Activated CD8-positive, alpha-beta memory T cell treated with anti-CD3 and anti-CD28 coated beads, Interleukin-2, amount 50 U/mL, for 24 hours (primary cell): ENCODE measurements around the gene TYW1B.
"Not testable (repeated sequence)": the region's sequence is repeated elsewhere in the genome, so short reads cannot be mapped to it uniquely, and the experiment has no call there.

Experiments
- DNase-seq: peaks from one replicate; pipeline ENCODE4 v3.0.0-alpha.2; 2020; ENCODE audit errors: extremely low read depth

The TYW1B gene

GRCh38 chr7:72700548-72700947 is 127.5 kb downstream of the TYW1B start:
- not testable (repeated sequence) for DNase-seq

- DNase-seq = not testable (repeated sequence)
Observed at GRCh38 chr7:72697066-72697465, 130.9 kb downstream of the TYW1B start.

GRCh38 chr7:72696643-72697042 is 131.4 kb downstream of the TYW1B start:
- not testable (repeated sequence) for DNase-seq

- not testable (repeated sequence) for DNase-seq
Observed at GRCh38 chr7:72695482-72695881, 132.5 kb downstream of the TYW1B start.

GRCh38 chr7:72691442-72691841 is 136.6 kb downstream of the TYW1B start:
- DNase-seq = not testable (repeated sequence)

GRCh38 chr7:72690177-72690576 is 137.8 kb downstream of the TYW1B start:
- not testable (repeated sequence) for DNase-seq

GRCh38 chr7:72689344-72689743 is 138.7 kb downstream of the TYW1B start:
- DNase-seq = not testable (repeated sequence)

GRCh38 chr7:72681211-72681610 is 146.8 kb downstream of the TYW1B start:
- DNase-seq = not testable (repeated sequence)

GRCh38 chr7:72676880-72677279 is 151.1 kb downstream of the TYW1B start:
- not testable (repeated sequence) for DNase-seq

GRCh38 chr7:72676086-72676690 is 151.8 kb downstream of the TYW1B start:
- DNase-seq = not testable (repeated sequence)

- DNase-seq = not testable (repeated sequence)
Observed at GRCh38 chr7:72675686-72676085, 152.3 kb downstream of the TYW1B start.

- no peak for DNase-seq
Observed at GRCh38 chr7:72674394-72674793, 153.6 kb downstream of the TYW1B start.

- not testable (repeated sequence) for DNase-seq
Observed at GRCh38 chr7:72670850-72671249, 157.2 kb downstream of the TYW1B start.

GRCh38 chr7:72668435-72668834 is 159.6 kb downstream of the TYW1B start:
- not testable (repeated sequence) for DNase-seq

- not testable (repeated sequence) for DNase-seq
Observed at GRCh38 chr7:72667049-72667448, 161.0 kb downstream of the TYW1B start.

- not testable (repeated sequence) for DNase-seq
Observed at GRCh38 chr7:72648574-72648973, 179.4 kb downstream of the TYW1B start.

GRCh38 chr7:72643708-72644107 is 184.3 kb downstream of the TYW1B start:
- not testable (repeated sequence) for DNase-seq

GRCh38 chr7:72641485-72642248 is 186.3 kb downstream of the TYW1B start:
- DNase-seq = not testable (repeated sequence)

GRCh38 chr7:72640740-72641139 is 187.3 kb downstream of the TYW1B start:
- not testable (repeated sequence) for DNase-seq

- not testable (repeated sequence) for DNase-seq
Observed at GRCh38 chr7:72635273-72635908, 192.6 kb downstream of the TYW1B start.

GRCh38 chr7:72632765-72633292 is 195.2 kb downstream of the TYW1B start:
- DNase-seq = not testable (repeated sequence)

GRCh38 chr7:72628375-72628774 is 199.6 kb downstream of the TYW1B start:
- DNase-seq = not testable (repeated sequence)
